ENCODE data around the gene TMEM117. TPM values are rescaled to one million over a fixed set of nuclear protein-coding genes. Genes with fewer than 3 reads are reported as not detected.
"Not testable (repeated sequence)": the region's sequence is repeated elsewhere in the genome, so short reads cannot be mapped to it uniquely, and the experiment has no call there.

Gene TMEM117
- total and polyA plus RNA-seq, 7 donors = 2.3 to 21.4 (median 17.5) TPM

- Histone ChIP-seq H3K4me1 (peaks cover 0 to 6% (median 0%) of the 10 kb centered on the region in 4 donors), H3K27ac (no peak overlapping the region), H3K9me3 (no peaks in the 10 kb centered on the region), H3K36me3 (no peaks in the 10 kb centered on the region), H3K4me3 (no peak overlapping the region), H3K27me3 (no peaks in the 10 kb centered on the region)
- DNase-seq = no peak
- no peak for TF ChIP-seq POLR2A (IDR thresholded peaks at IDR 0.05)
- no peak for TF ChIP-seq POLR2AphosphoS5 (IDR thresholded peaks at IDR 0.05)
- no peak for TF ChIP-seq CTCF (IDR thresholded peaks at IDR 0.05)
- no peak for TF ChIP-seq EP300 (IDR thresholded peaks at IDR 0.05)
- WGBS, 2 donors = 91 to 95% methylated on average over 1 of the region's 1 CpG
- intact Hi-C loops (cut with DNase I) = no loop called here
Measured at GRCh38 chr12:44020555-44020954, 184.7 kb downstream of the TMEM117 start.

- intact Hi-C loops (cut with DNase I) = no loop called here
- 84 to 95% methylated on average over 1 of the region's 1 CpG for WGBS, 2 donors
Measured at GRCh38 chr12:44021471-44021971, 185.6 kb downstream of the TMEM117 start.

GRCh38 chr12:44025499-44025898, 189.6 kb downstream of the TMEM117 start:
- WGBS, 2 donors = 87 to 88% methylated on average over 3 of the region's 3 CpGs
- DNase-seq = no peak
- intact Hi-C loops (cut with DNase I) = no loop called here
- H3K4me1 ChIP-seq = no peaks in the 10 kb centered on the region
- H3K27ac ChIP-seq = no peak overlapping the region
- H3K27me3 ChIP-seq = no peaks in the 10 kb centered on the region
- no peaks in the 10 kb centered on the region for H3K9me3 ChIP-seq
- H3K4me3 ChIP-seq = no peak overlapping the region
- no peak for TF ChIP-seq POLR2AphosphoS5 (IDR thresholded peaks at IDR 0.05)
- H3K36me3 ChIP-seq = no peaks in the 10 kb centered on the region

More at GRCh38 chr12:44021471-44021971, 185.6 kb downstream of the TMEM117 start:
- TF ChIP-seq POLR2A (IDR thresholded peaks at IDR 0.05) (no peak), EP300 (IDR thresholded peaks at IDR 0.05) (no peak), CTCF (IDR thresholded peaks at IDR 0.05) (no peak)
- Histone ChIP-seq H3K27ac (no peak overlapping the region), H3K9me3 (no peaks in the 10 kb centered on the region), H3K4me1 (no peaks in the 10 kb centered on the region), H3K27me3 (no peaks in the 10 kb centered on the region), H3K36me3 (no peaks in the 10 kb centered on the region), H3K4me3 (no peak overlapping the region)
- no peak for DNase-seq

DNA sequence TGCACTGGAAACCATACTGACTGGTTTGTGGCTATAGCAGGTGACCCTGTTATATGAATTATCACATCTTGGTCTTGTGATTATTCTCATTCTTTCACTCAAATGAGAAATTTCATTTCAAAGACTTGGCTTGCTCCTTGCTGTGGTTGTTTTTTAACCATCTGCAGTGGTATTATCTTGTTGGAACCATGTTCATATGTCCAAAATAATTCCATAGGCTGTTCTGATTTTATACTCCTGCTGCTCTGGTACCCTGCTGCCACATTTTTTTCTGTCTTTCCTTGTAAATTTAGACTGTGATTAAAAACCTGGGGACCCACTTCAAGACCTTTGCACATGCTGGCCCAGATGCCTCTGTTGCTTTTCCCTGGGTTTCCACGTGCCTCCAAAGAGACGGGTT, 190.2 kb downstream of the TMEM117 start:
- Histone ChIP-seq H3K4me1 (no peaks in the 10 kb centered on the region), H3K9me3 (no peaks in the 10 kb centered on the region), H3K4me3 (no peak overlapping the region), H3K36me3 (no peaks in the 10 kb centered on the region), H3K27ac (no peak overlapping the region), H3K27me3 (no peaks in the 10 kb centered on the region)
- DNase-seq = no peak
- no peak for TF ChIP-seq POLR2A (IDR thresholded peaks at IDR 0.05)
- no peak for TF ChIP-seq CTCF (IDR thresholded peaks at IDR 0.05)
- no peak for TF ChIP-seq POLR2AphosphoS5 (IDR thresholded peaks at IDR 0.05)
- no peak for TF ChIP-seq EP300 (IDR thresholded peaks at IDR 0.05)
- WGBS, 2 donors = 95 to 97% methylated on average over 2 of the region's 2 CpGs
- intact Hi-C loops (cut with DNase I) = no loop called here

- DNase-seq; intact Hi-C loops (cut with DNase I); H3K4me1 ChIP-seq; H3K27me3 ChIP-seq; H3K9me3 ChIP-seq; H3K27ac ChIP-seq; H3K4me3 ChIP-seq; H3K36me3 ChIP-seq: not testable (repeated sequence)
- 68 to 93% methylated on average over 2 of the region's 2 CpGs for WGBS, 2 donors
Measured at GRCh38 chr12:44026926-44027325, 191.0 kb downstream of the TMEM117 start.

- intact Hi-C loops (cut with DNase I) = no loop called here
- H3K27ac ChIP-seq = no peak overlapping the region
- no peaks in the 10 kb centered on the region for H3K36me3 ChIP-seq
- H3K27me3 ChIP-seq = no peaks in the 10 kb centered on the region
- no peaks in the 10 kb centered on the region for H3K9me3 ChIP-seq
- no peak for DNase-seq
- no peak overlapping the region for H3K4me3 ChIP-seq
- 94 to 95% methylated on average over 4 of the region's 4 CpGs for WGBS, 2 donors
- TF ChIP-seq POLR2AphosphoS5 (IDR thresholded peaks at IDR 0.05) (no peak), CTCF (IDR thresholded peaks at IDR 0.05) (no peak), EP300 (IDR thresholded peaks at IDR 0.05) (no peak), POLR2A (IDR thresholded peaks at IDR 0.05) (no peak)
- H3K4me1 ChIP-seq = no peaks in the 10 kb centered on the region
Measured at GRCh38 chr12:44029194-44029593, 193.3 kb downstream of the TMEM117 start.

Measured in sigmoid colon (tissue), 7 donors.